Measurements from ENCODE around the gene CBLB. TPM values are rescaled to one million over a fixed set of nuclear protein-coding genes. Genes with fewer than 3 reads are reported as not detected.

Gene CBLB
- total RNA-seq, 1 donor from 2014 or later, result 19.8 TPM

- no peak overlapping the region for H3K27ac ChIP-seq (ENCODE audit: low read depth, low read length)
Observed at GRCh38 chr3:105837947-105838346, 30.9 kb downstream of the CBLB start.

GRCh38 chr3:105837143-105837740 is 31.6 kb downstream of the CBLB start:
- no peak overlapping the region for H3K4me3 ChIP-seq (ENCODE audit: low read length in 3 of 3)
- H3K9ac ChIP-seq (ENCODE audit: low read depth in 1 of 3, low read length in 3 of 3), result no peak overlapping the region
- H3K36me3 ChIP-seq (ENCODE audit: control insufficient read depth in 3 of 3, insufficient read depth in 3 of 3, low read length in 3 of 3), result peaks cover 0 to 2% (median 0%) of the 10 kb centered on the region in 3 donors
- no peaks in the 10 kb centered on the region for H3K27me3 ChIP-seq (ENCODE audit: control insufficient read depth in 3 of 3, insufficient read depth in 3 of 3, low read length in 3 of 3)
- H3K4me1 ChIP-seq (ENCODE audit: control insufficient read depth in 3 of 3, insufficient read depth in 3 of 3, low read length in 3 of 3), result peaks cover 5 to 9% (median 6%) of the 10 kb centered on the region in 3 donors
- no peak overlapping the region for H3K27ac ChIP-seq (ENCODE audit: low read depth, low read length)
- no peaks in the 10 kb centered on the region for H3K9me3 ChIP-seq (ENCODE audit: control insufficient read depth in 3 of 3, low read length in 3 of 3)

More at GRCh38 chr3:105837947-105838346, 30.9 kb downstream of the CBLB start:
- Histone ChIP-seq H3K4me3 (ENCODE audit: low read length in 3 of 3) (no peak overlapping the region), H3K4me1 (ENCODE audit: control insufficient read depth in 3 of 3, insufficient read depth in 3 of 3, low read length in 3 of 3) (peaks cover 5 to 9% (median 6%) of the 10 kb centered on the region in 3 donors), H3K36me3 (ENCODE audit: control insufficient read depth in 3 of 3, insufficient read depth in 3 of 3, low read length in 3 of 3) (peaks cover 0 to 2% (median 0%) of the 10 kb centered on the region in 3 donors), H3K27me3 (ENCODE audit: control insufficient read depth in 3 of 3, insufficient read depth in 3 of 3, low read length in 3 of 3) (no peaks in the 10 kb centered on the region), H3K9me3 (ENCODE audit: control insufficient read depth in 3 of 3, low read length in 3 of 3) (no peaks in the 10 kb centered on the region), H3K9ac (ENCODE audit: low read depth in 1 of 3, low read length in 3 of 3) (no peak overlapping the region)

- Histone ChIP-seq H3K4me1 (ENCODE audit: control insufficient read depth in 3 of 3, insufficient read depth in 3 of 3, low read length in 3 of 3) (peaks cover 5 to 9% (median 6%) of the 10 kb centered on the region in 3 donors), H3K36me3 (ENCODE audit: control insufficient read depth in 3 of 3, insufficient read depth in 3 of 3, low read length in 3 of 3) (peaks cover 0 to 2% (median 0%) of the 10 kb centered on the region in 3 donors), H3K9me3 (ENCODE audit: control insufficient read depth in 3 of 3, low read length in 3 of 3) (no peaks in the 10 kb centered on the region), H3K27me3 (ENCODE audit: control insufficient read depth in 3 of 3, insufficient read depth in 3 of 3, low read length in 3 of 3) (no peaks in the 10 kb centered on the region), H3K9ac (ENCODE audit: low read depth in 1 of 3, low read length in 3 of 3) (no peak overlapping the region), H3K4me3 (ENCODE audit: low read length in 3 of 3) (no peak overlapping the region), H3K27ac (ENCODE audit: low read depth, low read length) (no peak overlapping the region)
Observed at GRCh38 chr3:105836533-105836932, 32.3 kb downstream of the CBLB start.

GRCh38 chr3:105835606-105836005 is 33.2 kb downstream of the CBLB start:
- H3K27me3 ChIP-seq (ENCODE audit: control insufficient read depth in 3 of 3, insufficient read depth in 3 of 3, low read length in 3 of 3), result no peaks in the 10 kb centered on the region
- no peak overlapping the region for H3K27ac ChIP-seq (ENCODE audit: low read depth, low read length)
- peaks cover 5 to 9% (median 6%) of the 10 kb centered on the region in 3 donors for H3K4me1 ChIP-seq (ENCODE audit: control insufficient read depth in 3 of 3, insufficient read depth in 3 of 3, low read length in 3 of 3)
- H3K9me3 ChIP-seq (ENCODE audit: control insufficient read depth in 3 of 3, low read length in 3 of 3), result no peaks in the 10 kb centered on the region
- H3K4me3 ChIP-seq (ENCODE audit: low read length in 3 of 3), result no peak overlapping the region
- no peak overlapping the region for H3K9ac ChIP-seq (ENCODE audit: low read depth in 1 of 3, low read length in 3 of 3)
- H3K36me3 ChIP-seq (ENCODE audit: control insufficient read depth in 3 of 3, insufficient read depth in 3 of 3, low read length in 3 of 3), result peaks cover 0 to 2% (median 0%) of the 10 kb centered on the region in 3 donors

GRCh38 chr3:105834768-105835167 is 34.0 kb downstream of the CBLB start:
- Histone ChIP-seq H3K27ac (ENCODE audit: low read depth, low read length) (no peak overlapping the region), H3K4me1 (ENCODE audit: control insufficient read depth in 3 of 3, insufficient read depth in 3 of 3, low read length in 3 of 3) (peaks cover 5 to 9% (median 6%) of the 10 kb centered on the region in 3 donors)

GRCh38 chr3:105832644-105833043 is 36.2 kb downstream of the CBLB start:
- no peak overlapping the region for H3K4me3 ChIP-seq (ENCODE audit: low read length in 3 of 3)
- H3K36me3 ChIP-seq (ENCODE audit: control insufficient read depth in 3 of 3, insufficient read depth in 3 of 3, low read length in 3 of 3), result peaks cover 0 to 2% (median 0%) of the 10 kb centered on the region in 3 donors
- H3K27ac ChIP-seq (ENCODE audit: low read depth, low read length), result no peak overlapping the region
- H3K9me3 ChIP-seq (ENCODE audit: control insufficient read depth in 3 of 3, low read length in 3 of 3), result no peaks in the 10 kb centered on the region
- peaks cover 5 to 9% (median 6%) of the 10 kb centered on the region in 3 donors for H3K4me1 ChIP-seq (ENCODE audit: control insufficient read depth in 3 of 3, insufficient read depth in 3 of 3, low read length in 3 of 3)
- H3K9ac ChIP-seq (ENCODE audit: low read depth in 1 of 3, low read length in 3 of 3), result no peak overlapping the region
- H3K27me3 ChIP-seq (ENCODE audit: control insufficient read depth in 3 of 3, insufficient read depth in 3 of 3, low read length in 3 of 3), result no peaks in the 10 kb centered on the region

More at GRCh38 chr3:105834768-105835167, 34.0 kb downstream of the CBLB start:
- H3K36me3 ChIP-seq (ENCODE audit: control insufficient read depth in 3 of 3, insufficient read depth in 3 of 3, low read length in 3 of 3), result peaks cover 0 to 2% (median 0%) of the 10 kb centered on the region in 3 donors
- no peaks in the 10 kb centered on the region for H3K27me3 ChIP-seq (ENCODE audit: control insufficient read depth in 3 of 3, insufficient read depth in 3 of 3, low read length in 3 of 3)
- H3K9ac ChIP-seq (ENCODE audit: low read depth in 1 of 3, low read length in 3 of 3), result no peak overlapping the region
- no peak overlapping the region for H3K4me3 ChIP-seq (ENCODE audit: low read length in 3 of 3)
- no peaks in the 10 kb centered on the region for H3K9me3 ChIP-seq (ENCODE audit: control insufficient read depth in 3 of 3, low read length in 3 of 3)

- H3K27ac ChIP-seq (ENCODE audit: low read depth, low read length), result no peak overlapping the region
Observed at GRCh38 chr3:105830836-105831235, 38.0 kb downstream of the CBLB start.

GRCh38 chr3:105829871-105830622 is 38.8 kb downstream of the CBLB start:
- Histone ChIP-seq H3K9me3 (ENCODE audit: control insufficient read depth in 3 of 3, low read length in 3 of 3) (no peaks in the 10 kb centered on the region), H3K36me3 (ENCODE audit: control insufficient read depth in 3 of 3, insufficient read depth in 3 of 3, low read length in 3 of 3) (peaks cover 0 to 2% (median 0%) of the 10 kb centered on the region in 3 donors), H3K27ac (ENCODE audit: low read depth, low read length) (no peak overlapping the region), H3K4me1 (ENCODE audit: control insufficient read depth in 3 of 3, insufficient read depth in 3 of 3, low read length in 3 of 3) (peaks cover 0 to 3% (median 0%) of the 10 kb centered on the region in 3 donors), H3K4me3 (ENCODE audit: low read length in 3 of 3) (no peak overlapping the region), H3K27me3 (ENCODE audit: control insufficient read depth in 3 of 3, insufficient read depth in 3 of 3, low read length in 3 of 3) (no peaks in the 10 kb centered on the region), H3K9ac (ENCODE audit: low read depth in 1 of 3, low read length in 3 of 3) (no peak overlapping the region)

More at GRCh38 chr3:105830836-105831235, 38.0 kb downstream of the CBLB start:
- H3K36me3 ChIP-seq (ENCODE audit: control insufficient read depth in 3 of 3, insufficient read depth in 3 of 3, low read length in 3 of 3), result peaks cover 0 to 2% (median 0%) of the 10 kb centered on the region in 3 donors
- no peak overlapping the region for H3K9ac ChIP-seq (ENCODE audit: low read depth in 1 of 3, low read length in 3 of 3)
- peaks cover 3 to 9% (median 4%) of the 10 kb centered on the region in 3 donors for H3K4me1 ChIP-seq (ENCODE audit: control insufficient read depth in 3 of 3, insufficient read depth in 3 of 3, low read length in 3 of 3)
- no peaks in the 10 kb centered on the region for H3K9me3 ChIP-seq (ENCODE audit: control insufficient read depth in 3 of 3, low read length in 3 of 3)
- H3K27me3 ChIP-seq (ENCODE audit: control insufficient read depth in 3 of 3, insufficient read depth in 3 of 3, low read length in 3 of 3), result no peaks in the 10 kb centered on the region
- H3K4me3 ChIP-seq (ENCODE audit: low read length in 3 of 3), result no peak overlapping the region

- H3K27me3 ChIP-seq (ENCODE audit: control insufficient read depth in 3 of 3, insufficient read depth in 3 of 3, low read length in 3 of 3), result no peaks in the 10 kb centered on the region
- no peaks in the 10 kb centered on the region for H3K4me1 ChIP-seq (ENCODE audit: control insufficient read depth in 3 of 3, insufficient read depth in 3 of 3, low read length in 3 of 3)
Observed at GRCh38 chr3:105829229-105829628, 39.6 kb downstream of the CBLB start.

GRCh38 chr3:105828703-105829102 is 40.1 kb downstream of the CBLB start:
- H3K4me1 ChIP-seq (ENCODE audit: control insufficient read depth in 3 of 3, insufficient read depth in 3 of 3, low read length in 3 of 3), result peaks cover 0 to 4% (median 0%) of the 10 kb centered on the region in 3 donors

More at GRCh38 chr3:105829229-105829628, 39.6 kb downstream of the CBLB start:
- Histone ChIP-seq H3K9me3 (ENCODE audit: control insufficient read depth in 3 of 3, low read length in 3 of 3) (no peaks in the 10 kb centered on the region), H3K9ac (ENCODE audit: low read depth in 1 of 3, low read length in 3 of 3) (no peak overlapping the region), H3K4me3 (ENCODE audit: low read length in 3 of 3) (no peak overlapping the region), H3K27ac (ENCODE audit: low read depth, low read length) (no peak overlapping the region), H3K36me3 (ENCODE audit: control insufficient read depth in 3 of 3, insufficient read depth in 3 of 3, low read length in 3 of 3) (peaks cover 0 to 2% (median 0%) of the 10 kb centered on the region in 3 donors)

More at GRCh38 chr3:105828703-105829102, 40.1 kb downstream of the CBLB start:
- no peak overlapping the region for H3K27ac ChIP-seq (ENCODE audit: low read depth, low read length)
- no peaks in the 10 kb centered on the region for H3K27me3 ChIP-seq (ENCODE audit: control insufficient read depth in 3 of 3, insufficient read depth in 3 of 3, low read length in 3 of 3)
- H3K36me3 ChIP-seq (ENCODE audit: control insufficient read depth in 3 of 3, insufficient read depth in 3 of 3, low read length in 3 of 3), result peaks cover 0 to 2% (median 0%) of the 10 kb centered on the region in 3 donors
- no peak overlapping the region for H3K9ac ChIP-seq (ENCODE audit: low read depth in 1 of 3, low read length in 3 of 3)
- H3K9me3 ChIP-seq (ENCODE audit: control insufficient read depth in 3 of 3, low read length in 3 of 3), result no peaks in the 10 kb centered on the region
- H3K4me3 ChIP-seq (ENCODE audit: low read length in 3 of 3), result no peak overlapping the region
